ENCODE data around the gene CGNL1.

Gene CGNL1

GRCh38 chr15:57548351-57548750, 172.0 kb downstream of the CGNL1 start:
- DNase-seq (ENCODE audit: low read depth in 2 of 2) = no peak

DNA sequence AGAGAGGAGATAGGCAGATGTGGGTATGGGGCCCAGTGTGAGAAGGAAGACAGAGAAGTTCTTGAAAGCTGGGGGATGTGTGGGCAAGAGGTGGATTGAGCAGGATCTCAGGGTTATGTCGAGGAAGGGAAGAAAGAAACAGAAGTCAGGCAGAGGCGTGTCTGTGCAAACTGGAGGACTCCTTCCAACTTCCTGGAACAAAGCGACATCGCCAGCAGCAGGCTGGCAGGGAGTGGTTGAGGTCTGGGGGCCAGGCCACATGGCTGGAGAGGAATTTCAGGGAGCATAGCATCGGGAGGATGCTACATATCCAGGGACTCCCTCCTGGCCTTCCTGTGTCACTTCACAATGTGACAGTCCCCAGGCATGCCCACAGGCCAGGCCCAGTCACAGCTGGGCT, 172.5 kb downstream of the CGNL1 start:
- no peak for DNase-seq (ENCODE audit: low read depth in 2 of 2)

GRCh38 chr15:57549935-57550334, 173.6 kb downstream of the CGNL1 start:
- DNase-seq (ENCODE audit: low read depth in 2 of 2) = no peak

GRCh38 chr15:57550640-57551039, 174.3 kb downstream of the CGNL1 start:
- DNase-seq (ENCODE audit: low read depth in 2 of 2) = no peak

GRCh38 chr15:57551715-57552677, 175.7 kb downstream of the CGNL1 start:
- DNase-seq (ENCODE audit: low read depth in 2 of 2) = no peak

GRCh38 chr15:57552678-57553334, 176.5 kb downstream of the CGNL1 start:
- no peak for DNase-seq (ENCODE audit: low read depth in 2 of 2)

DNA sequence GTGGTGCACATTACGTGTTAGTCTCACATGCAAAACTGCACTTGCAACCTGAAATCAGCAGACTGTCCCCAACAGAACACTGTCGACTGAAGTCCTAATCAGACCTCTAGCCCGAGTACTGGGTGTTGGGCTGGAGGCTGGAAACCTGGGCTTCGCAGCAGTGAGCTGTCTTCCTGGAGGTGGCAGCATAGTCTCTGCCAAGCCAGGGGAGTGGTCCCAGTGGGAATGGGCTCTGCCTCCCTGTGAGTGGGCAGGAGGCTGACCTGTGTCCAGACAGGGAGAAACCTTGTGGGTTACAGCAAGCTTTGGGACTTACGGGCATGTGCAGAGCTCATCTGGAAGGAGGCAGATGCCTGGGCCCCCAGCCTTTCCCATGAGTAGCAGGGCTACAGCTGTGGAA, 177.2 kb downstream of the CGNL1 start:
- no peak for DNase-seq (ENCODE audit: low read depth in 2 of 2)

- no peak for DNase-seq (ENCODE audit: low read depth in 2 of 2)
These were observed 177.9 kb downstream of the CGNL1 start for GRCh38 chr15:57554063-57554811.

- no peak for DNase-seq (ENCODE audit: low read depth in 2 of 2)
These were observed 178.5 kb downstream of the CGNL1 start for GRCh38 chr15:57554812-57555179.

GRCh38 chr15:57555270-57555669, 179.0 kb downstream of the CGNL1 start:
- no peak for DNase-seq (ENCODE audit: low read depth in 2 of 2)

DNA sequence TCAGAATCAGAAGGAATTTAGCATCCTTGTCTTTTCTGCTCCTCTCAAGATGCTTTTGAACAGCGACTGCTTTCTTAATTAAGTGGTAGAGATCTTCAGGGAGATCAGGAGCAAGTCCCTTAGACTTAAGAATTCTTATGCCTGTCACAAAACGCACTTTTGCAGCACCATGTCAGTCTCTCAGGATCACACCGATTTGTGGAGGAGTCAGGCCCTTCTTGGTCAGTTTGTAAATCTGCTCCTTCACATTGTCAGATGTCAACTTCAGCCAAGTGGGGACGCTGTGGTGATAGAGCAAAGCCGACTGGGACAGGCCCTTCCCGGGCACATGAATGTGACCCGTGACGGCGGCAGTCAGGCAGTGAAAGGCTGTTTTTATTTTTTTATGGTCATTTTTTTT, 179.7 kb downstream of the CGNL1 start:
- DNase-seq (ENCODE audit: low read depth in 2 of 2) = no peak

- DNase-seq (ENCODE audit: low read depth in 2 of 2) = no peak
These were observed 181.0 kb downstream of the CGNL1 start for GRCh38 chr15:57557267-57557666.

GRCh38 chr15:57557810-57558209, 181.5 kb downstream of the CGNL1 start:
- DNase-seq (ENCODE audit: low read depth in 2 of 2) = no peak

GRCh38 chr15:57559875-57560274, 183.6 kb downstream of the CGNL1 start:
- peak; percentile 42 to 79 for DNase-seq (ENCODE audit: low read depth in 2 of 2)

- DNase-seq (ENCODE audit: low read depth in 2 of 2) = peak; percentile 34 to 41
These were observed 184.9 kb downstream of the CGNL1 start for GRCh38 chr15:57561041-57561711.

DNA sequence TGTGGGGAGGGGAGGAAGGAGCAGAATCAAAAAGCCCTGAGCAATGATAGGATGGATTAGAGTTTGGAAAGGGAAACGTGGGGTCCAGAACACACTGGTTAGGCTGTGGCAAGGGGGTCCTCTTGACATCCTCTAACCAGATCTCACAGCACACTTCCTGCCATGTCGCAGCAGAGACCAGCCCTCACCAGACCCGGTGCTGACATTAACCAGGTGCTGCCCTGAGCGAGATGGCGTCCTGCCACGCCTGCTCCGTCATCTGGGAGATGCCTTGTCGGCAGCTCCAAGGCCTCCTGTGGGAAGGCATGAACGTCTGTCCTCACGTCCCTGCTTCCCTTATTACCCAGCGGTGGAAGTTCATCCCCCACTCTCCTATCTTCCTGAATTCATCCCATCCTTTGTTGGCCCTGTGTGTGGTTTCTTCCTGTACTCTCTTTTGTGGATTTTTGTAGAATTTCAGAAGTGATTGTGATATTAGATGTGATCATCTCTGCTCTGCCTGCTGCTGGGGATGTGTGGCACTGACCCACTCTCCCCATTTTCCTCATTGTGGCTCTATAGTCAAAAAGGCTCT, 186.0 kb downstream of the CGNL1 start:
- DNase-seq (ENCODE audit: low read depth in 2 of 2) = no peak

DNA sequence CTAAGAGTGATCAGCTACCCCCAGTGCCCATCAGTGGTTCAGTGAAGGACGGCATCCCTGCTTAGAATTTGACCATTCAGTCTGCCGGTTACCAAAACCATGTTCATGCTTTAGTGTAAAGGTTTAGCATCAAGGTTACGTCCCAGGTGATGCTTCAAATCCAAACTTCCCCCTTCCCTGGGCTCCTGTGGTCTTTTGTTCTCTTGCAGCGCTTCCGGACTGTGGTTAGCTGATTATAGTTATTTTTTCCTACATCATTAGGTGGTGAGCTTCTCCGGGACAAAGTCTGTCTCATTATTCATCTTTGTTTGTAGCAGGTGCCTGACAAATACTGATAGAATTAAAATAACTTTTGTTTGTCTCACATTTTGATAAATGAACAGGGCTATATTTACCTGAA, 187.1 kb downstream of the CGNL1 start:
- no peak for DNase-seq (ENCODE audit: low read depth in 2 of 2)

DNA sequence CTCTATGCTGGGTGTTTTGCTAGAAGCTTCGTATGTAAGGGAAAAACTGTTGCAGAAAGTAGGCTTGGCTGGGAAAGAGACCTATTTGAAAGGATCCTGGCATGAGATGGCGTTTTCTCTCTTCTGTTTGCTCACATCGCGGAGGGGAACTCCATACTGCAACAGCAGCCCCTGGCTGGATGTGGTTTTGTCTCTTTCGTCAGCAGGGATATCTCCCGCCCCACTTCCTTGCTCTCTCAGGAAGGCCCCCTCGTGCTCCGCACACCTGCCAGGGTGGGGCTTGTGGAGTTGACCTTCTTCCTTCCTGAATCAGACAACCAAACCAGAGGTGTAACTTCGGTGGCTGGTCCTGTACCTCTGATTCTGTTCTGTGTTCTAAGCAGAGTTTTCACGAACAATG, 189.0 kb downstream of the CGNL1 start:
- DNase-seq (ENCODE audit: low read depth in 2 of 2) = no peak

- no peak for DNase-seq (ENCODE audit: low read depth in 2 of 2)
These were observed 190.5 kb downstream of the CGNL1 start for GRCh38 chr15:57566834-57567233.

- no peak for DNase-seq (ENCODE audit: low read depth in 2 of 2)
These were observed 191.6 kb downstream of the CGNL1 start for GRCh38 chr15:57567891-57568290.

DNA sequence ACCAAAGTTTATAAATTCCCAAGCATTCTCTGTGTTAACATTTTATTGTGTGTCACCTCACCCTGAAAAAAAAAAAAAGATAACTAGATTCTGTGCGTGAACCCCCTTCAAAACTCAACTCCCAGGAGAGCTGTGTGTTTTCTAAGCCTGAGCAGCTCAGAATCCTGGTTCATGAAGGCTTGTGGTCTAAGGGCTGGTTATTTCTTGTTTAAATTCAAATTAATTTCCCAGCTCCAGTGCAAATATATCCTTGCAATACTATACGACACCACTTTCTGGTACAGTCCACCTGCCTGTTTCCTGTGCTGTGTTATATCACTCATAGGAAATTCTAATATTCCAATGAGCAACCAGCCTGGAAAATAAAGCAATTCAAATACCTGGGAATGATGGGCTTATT, 192.0 kb downstream of the CGNL1 start:
- no peak for DNase-seq (ENCODE audit: low read depth in 2 of 2)

GRCh38 chr15:57570340-57570739, 194.0 kb downstream of the CGNL1 start:
- DNase-seq (ENCODE audit: low read depth in 2 of 2) = no peak

All from stimulated activated CD4-positive, alpha-beta T cell treated with anti-CD3 and anti-CD28 coated beads, Interleukin-12 subunit alpha, Interleukin-12 subunit beta, amount 100 ng/mL, for 24 hours (primary cell).